Left ventricle myocardium inferior (tissue), 1 donor: ENCODE measurements around the gene MAML3. TPM values are rescaled to one million over a fixed set of nuclear protein-coding genes. Genes with fewer than 3 reads are reported as not detected.

ENCODE experiments used
- DNase-seq: peaks from one replicate; pipeline ENCODE4 v3.0.0-alpha.2; 2020
- H3K27ac ChIP-seq: fragments of 200-600 bp; replicated peaks from 2 replicates; pipeline ENCODE4 v1.8.0; 2021
- H3K27me3 ChIP-seq: fragments of 200-600 bp; 2 replicates; pipeline ENCODE4 v1.8.0; 2021; ENCODE audit warnings: low read depth
- H3K36me3 ChIP-seq: fragments of 200-600 bp; 2 replicates; pipeline ENCODE4 v1.8.0; 2021
- H3K4me1 ChIP-seq: fragments of 200-600 bp; 2 replicates; pipeline ENCODE4 v1.8.0; 2021
- H3K4me3 ChIP-seq: fragments of 200-600 bp; 2 replicates; pipeline ENCODE4 v1.8.0; 2021; ENCODE audit warnings: mild to moderate bottlenecking, moderate library complexity
- H3K9me3 ChIP-seq: fragments of 200-600 bp; replicated peaks from 2 replicates; pipeline ENCODE4 v1.8.0; 2021
- intact Hi-C: fragments of 100-400 bp; cut with micrococcal nuclease; formaldehyde crosslinking; loops from one replicate; pipeline ENCODE4 v1.11.0; 2022
- total RNA-seq: library from RNA; stranded (reverse); fragmentation: NEBNext Ultra II Directional; extraction: Animal tissue kit (Norgen Biotek cat#: 25700); gene quantifications from one replicate; pipeline ENCODE4 v1.2.1, GENCODE V29; 2021
- TF ChIP-seq, protein P1 (sequence below): fragments of 200-600 bp; IDR thresholded peaks from 2 replicates; pipeline ENCODE4 v1.8.0; 2021; ENCODE audit warnings: antibody characterized with exemption, mild to moderate bottlenecking, borderline replicate concordance
- donor health status: DM: no; HTN: yes; CAD: no; lungs with severe emphysema.

MAML3 gene
- total RNA-seq, 1 donor from 2014 or later, result 2.6 TPM

DNA sequence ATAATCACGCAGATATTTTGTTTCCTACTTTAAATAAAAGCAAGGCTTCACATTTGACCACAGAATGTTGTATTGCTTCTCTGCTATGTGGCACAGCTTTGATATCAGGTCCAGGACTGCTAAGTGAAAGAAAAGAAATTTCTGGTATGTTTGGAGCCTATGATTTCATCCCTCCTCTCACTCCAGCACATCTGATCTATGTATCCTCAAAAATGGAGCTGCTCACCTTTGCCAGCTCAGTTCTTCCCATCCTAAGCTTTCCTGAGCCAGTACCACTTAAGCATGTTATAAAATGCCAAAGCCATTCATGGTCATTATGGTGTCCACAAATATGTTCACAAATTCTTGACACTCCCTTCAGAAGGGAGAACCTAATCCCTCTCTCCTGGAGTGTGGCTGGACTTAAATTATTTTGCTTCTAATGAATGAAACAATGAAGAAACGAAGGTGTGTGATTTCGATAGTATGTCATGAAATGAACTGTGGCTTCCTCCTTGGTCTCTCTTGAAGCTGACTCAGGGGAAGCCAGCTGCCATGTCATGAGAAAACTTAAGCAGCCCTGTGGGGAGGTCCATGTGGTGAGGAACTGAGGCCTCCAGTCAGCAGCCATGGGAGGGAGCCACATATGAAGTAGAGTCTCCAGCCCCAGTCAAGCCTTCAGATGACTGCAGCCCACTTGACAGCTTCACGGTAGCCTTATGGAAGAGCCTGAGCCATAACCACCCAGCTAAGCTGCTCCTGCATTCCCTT, 280.7 kb downstream of the MAML3 start:
- H3K36me3 ChIP-seq, result peaks cover 3% of the 10 kb centered on the region
- H3K27me3 ChIP-seq, result no peaks in the 10 kb centered on the region
- H3K4me3 ChIP-seq, result no peak overlapping the region
- intact Hi-C loops, result no loop called here
- H3K9me3 ChIP-seq, result peaks cover 8% of the 10 kb centered on the region
- H3K4me1 ChIP-seq, result peaks cover 8% of the 10 kb centered on the region
- TF ChIP-seq, protein P1, sequence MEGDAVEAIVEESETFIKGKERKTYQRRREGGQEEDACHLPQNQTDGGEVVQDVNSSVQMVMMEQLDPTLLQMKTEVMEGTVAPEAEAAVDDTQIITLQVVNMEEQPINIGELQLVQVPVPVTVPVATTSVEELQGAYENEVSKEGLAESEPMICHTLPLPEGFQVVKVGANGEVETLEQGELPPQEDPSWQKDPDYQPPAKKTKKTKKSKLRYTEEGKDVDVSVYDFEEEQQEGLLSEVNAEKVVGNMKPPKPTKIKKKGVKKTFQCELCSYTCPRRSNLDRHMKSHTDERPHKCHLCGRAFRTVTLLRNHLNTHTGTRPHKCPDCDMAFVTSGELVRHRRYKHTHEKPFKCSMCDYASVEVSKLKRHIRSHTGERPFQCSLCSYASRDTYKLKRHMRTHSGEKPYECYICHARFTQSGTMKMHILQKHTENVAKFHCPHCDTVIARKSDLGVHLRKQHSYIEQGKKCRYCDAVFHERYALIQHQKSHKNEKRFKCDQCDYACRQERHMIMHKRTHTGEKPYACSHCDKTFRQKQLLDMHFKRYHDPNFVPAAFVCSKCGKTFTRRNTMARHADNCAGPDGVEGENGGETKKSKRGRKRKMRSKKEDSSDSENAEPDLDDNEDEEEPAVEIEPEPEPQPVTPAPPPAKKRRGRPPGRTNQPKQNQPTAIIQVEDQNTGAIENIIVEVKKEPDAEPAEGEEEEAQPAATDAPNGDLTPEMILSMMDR, result no peak
- no peak overlapping the region for H3K27ac ChIP-seq
- no peak for DNase-seq

DNA sequence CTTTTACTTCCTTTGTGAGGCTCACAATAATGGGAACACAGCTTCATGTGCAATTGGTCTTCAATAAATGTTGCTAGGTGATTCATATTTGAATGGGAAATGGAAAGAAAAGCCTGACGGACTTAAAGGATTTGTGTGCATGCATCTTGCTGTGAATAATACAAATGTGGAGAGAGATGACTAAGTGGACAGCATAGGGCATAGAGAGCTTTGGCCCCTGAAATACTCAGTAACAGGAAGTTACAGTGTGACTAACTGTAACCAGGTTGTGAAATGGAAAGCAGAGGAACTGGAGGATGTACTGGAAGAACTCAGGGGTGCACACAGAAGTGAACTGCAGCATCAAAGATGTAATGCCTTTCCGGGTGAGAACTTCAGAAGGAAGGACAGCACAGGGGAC, 281.7 kb downstream of the MAML3 start:
- Histone ChIP-seq H3K27ac (no peak overlapping the region), H3K9me3 (peaks cover 8% of the 10 kb centered on the region), H3K27me3 (no peaks in the 10 kb centered on the region), H3K4me1 (peaks cover 8% of the 10 kb centered on the region), H3K4me3 (no peak overlapping the region), H3K36me3 (peaks cover 3% of the 10 kb centered on the region)
- DNase-seq, result no peak
- TF ChIP-seq, protein P1, result no peak
- intact Hi-C loops, result no loop called here

DNA sequence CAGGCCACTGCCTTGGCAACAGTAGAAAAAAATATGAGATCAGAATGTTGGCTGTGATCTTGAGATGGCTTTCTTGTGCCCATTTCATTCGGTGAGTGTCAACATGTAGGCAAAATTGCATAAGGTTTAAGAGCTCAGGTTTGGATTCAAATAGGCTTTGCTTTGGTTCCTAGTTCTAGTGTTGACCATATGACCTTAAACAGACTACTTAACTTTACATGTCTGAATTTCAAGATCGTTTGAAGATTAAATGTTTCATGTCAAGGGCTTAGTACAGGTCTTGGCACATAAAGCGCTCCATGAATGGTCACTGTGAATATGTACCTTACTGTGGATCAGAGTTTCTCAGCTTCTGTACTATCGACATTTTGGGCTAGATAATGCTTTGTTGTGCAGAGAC, 284.2 kb downstream of the MAML3 start:
- Histone ChIP-seq H3K9me3 (peaks cover 8% of the 10 kb centered on the region), H3K4me1 (no peaks in the 10 kb centered on the region), H3K27ac (no peak overlapping the region), H3K27me3 (no peaks in the 10 kb centered on the region), H3K4me3 (no peak overlapping the region), H3K36me3 (peaks cover 3% of the 10 kb centered on the region)
- no peak for DNase-seq
- TF ChIP-seq, protein P1, result no peak
- intact Hi-C loops, result no loop called here

DNA sequence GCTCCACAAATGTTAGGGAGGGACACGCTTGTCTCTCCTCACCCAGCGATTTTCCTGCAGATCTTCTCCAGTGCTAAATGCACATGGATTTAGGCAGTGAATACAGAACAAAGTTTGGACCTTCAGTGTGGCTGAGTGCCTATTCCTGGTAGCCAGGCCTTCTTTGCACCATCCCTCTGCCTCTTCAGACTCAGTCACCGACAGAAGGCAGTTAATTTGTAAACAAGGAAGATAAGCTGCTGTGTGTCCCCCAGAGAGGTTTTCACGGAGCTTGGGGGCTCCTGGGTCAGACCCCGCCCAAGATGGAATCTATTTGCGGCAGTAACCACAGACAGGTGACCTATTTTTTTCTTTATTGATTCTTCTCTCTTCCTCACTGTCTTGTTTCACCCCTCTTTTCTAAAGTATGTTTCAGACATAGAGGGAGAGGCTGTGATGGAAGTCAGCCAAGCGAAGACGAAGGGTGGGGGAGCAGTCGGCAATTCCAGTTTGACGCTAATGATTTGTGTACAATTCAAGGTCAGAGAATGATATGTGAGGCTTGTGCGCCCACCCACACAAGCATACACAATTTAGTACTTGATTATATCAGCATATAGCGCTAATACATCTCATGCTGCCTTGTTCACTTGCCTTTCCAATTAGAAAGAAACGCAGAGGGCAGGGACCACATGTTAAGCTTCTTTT, 287.6 kb downstream of the MAML3 start:
- Histone ChIP-seq H3K4me1 (no peaks in the 10 kb centered on the region), H3K4me3 (no peak overlapping the region), H3K27me3 (no peaks in the 10 kb centered on the region), H3K36me3 (no peaks in the 10 kb centered on the region), H3K9me3 (no peaks in the 10 kb centered on the region), H3K27ac (no peak overlapping the region)
- intact Hi-C loops, result no loop called here
- TF ChIP-seq, protein P1, result no peak
- no peak for DNase-seq

DNA sequence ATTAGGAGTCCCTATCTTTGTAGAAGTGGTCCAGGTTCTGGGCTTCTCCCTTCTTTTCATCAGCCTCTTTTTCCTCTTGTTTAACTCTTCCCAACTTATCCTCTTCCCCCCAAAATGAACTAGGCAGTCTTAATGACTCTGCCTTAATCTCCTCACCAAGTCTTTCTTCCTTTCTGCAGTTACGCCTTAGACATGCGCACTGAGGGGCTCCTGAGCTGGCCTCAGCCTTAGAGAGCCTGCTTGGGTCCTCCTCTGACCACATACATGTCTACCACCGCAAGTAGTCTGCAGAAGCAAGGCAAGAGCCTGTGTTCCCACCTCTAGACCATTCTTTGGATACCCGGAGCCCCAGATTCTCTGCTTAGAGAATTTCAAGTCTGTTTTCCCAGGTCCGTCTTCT, 288.4 kb downstream of the MAML3 start:
- intact Hi-C loops, result no loop called here
- no peak overlapping the region for H3K4me3 ChIP-seq
- H3K27me3 ChIP-seq, result no peaks in the 10 kb centered on the region
- H3K27ac ChIP-seq, result no peak overlapping the region
- no peak for DNase-seq
- no peaks in the 10 kb centered on the region for H3K4me1 ChIP-seq
- H3K9me3 ChIP-seq, result no peaks in the 10 kb centered on the region
- TF ChIP-seq, protein P1, result no peak
- no peaks in the 10 kb centered on the region for H3K36me3 ChIP-seq
